GM12872 (cell line): ENCODE data around the gene NDUFB5.

Experiments used
- TF ChIP-seq, protein P1 (sequence below): IDR thresholded peaks from 3 replicates; pipeline ENCODE4 v1.5.1; 2011; ENCODE audit warnings: low read depth, mild to moderate bottlenecking, low read length, moderate library complexity; ENCODE audit not compliant: insufficient read depth

Gene NDUFB5

DNA sequence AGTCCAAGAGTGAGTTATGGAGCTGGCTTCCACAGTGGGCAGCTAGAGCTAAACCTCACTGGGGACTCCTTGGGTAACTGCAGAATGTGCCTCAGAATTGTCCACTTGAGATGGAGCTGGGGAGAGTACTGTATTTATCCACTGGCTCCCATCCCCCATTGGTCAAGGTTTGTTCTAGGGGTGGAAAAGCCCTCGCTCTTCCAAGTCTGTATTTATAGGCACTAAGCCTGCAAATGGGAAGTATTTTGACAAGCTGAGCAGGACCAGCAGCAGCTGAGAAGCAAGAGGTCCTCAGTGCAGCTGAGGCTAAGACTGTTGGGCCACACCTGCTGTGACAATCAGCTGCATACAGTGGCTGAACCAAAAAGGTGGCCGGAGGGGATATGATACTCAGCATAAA lies 54.0 kb downstream of the NDUFB5 start:
- TF ChIP-seq, protein P1, sequence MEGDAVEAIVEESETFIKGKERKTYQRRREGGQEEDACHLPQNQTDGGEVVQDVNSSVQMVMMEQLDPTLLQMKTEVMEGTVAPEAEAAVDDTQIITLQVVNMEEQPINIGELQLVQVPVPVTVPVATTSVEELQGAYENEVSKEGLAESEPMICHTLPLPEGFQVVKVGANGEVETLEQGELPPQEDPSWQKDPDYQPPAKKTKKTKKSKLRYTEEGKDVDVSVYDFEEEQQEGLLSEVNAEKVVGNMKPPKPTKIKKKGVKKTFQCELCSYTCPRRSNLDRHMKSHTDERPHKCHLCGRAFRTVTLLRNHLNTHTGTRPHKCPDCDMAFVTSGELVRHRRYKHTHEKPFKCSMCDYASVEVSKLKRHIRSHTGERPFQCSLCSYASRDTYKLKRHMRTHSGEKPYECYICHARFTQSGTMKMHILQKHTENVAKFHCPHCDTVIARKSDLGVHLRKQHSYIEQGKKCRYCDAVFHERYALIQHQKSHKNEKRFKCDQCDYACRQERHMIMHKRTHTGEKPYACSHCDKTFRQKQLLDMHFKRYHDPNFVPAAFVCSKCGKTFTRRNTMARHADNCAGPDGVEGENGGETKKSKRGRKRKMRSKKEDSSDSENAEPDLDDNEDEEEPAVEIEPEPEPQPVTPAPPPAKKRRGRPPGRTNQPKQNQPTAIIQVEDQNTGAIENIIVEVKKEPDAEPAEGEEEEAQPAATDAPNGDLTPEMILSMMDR = no peak

DNA sequence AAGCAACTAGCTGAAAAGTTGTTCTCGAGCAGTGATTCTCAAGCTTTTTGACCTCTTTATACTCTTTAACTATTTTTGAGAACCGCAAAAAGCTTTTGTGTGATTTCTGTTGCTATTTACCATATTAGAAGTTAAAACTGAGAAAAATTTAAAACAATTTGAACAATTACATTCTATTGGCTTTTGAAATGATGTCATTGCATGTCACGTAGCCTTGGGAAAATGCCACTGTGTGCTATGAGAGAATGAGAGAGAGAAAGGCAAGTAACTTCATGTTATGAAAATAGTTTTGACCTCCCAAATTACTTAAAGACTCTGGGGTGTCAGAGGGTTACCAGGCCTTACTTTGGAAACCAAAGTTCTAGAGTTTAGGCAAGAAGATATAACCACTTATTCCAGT lies 56.3 kb downstream of the NDUFB5 start:
- TF ChIP-seq, protein P1 = no peak

DNA sequence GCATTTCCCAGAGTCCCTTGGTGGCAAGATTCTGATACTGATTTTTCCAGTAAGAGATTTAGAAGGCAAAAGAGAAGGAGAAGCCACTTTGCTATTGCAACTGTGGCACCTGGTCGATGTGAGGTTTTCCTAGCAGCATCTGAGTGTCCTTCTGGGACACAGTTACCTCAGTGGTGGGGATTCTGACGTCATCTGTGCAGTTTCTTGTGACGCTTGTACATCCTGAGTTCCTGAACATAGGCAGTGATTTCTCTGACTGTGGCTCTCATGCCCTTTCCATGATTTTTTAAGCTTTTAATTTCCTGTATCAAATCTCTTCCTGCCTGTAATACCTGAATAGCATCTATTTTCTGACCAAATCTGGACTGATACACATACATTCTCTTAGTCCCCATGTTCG lies 57.2 kb downstream of the NDUFB5 start:
- TF ChIP-seq, protein P1 = no peak

DNA sequence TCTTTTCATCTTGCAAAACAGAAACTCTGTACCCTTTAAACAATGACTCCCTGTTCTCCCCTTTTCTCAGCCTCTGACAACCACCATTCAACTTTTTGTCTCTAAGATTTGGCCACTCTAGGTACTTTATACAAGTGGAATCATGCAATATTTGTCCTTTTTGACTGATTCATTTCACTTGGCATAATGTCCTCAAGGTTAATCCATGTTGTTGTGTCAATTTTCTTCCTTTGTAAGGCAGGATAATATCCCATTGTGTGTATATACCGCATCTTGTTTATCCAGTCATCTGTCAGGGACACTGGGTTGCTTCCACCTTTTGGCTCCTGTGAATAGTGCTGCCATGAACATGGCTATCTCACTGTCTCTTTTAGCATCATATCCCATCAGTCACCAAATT lies 58.5 kb downstream of the NDUFB5 start:
- TF ChIP-seq, protein P1 = no peak

DNA sequence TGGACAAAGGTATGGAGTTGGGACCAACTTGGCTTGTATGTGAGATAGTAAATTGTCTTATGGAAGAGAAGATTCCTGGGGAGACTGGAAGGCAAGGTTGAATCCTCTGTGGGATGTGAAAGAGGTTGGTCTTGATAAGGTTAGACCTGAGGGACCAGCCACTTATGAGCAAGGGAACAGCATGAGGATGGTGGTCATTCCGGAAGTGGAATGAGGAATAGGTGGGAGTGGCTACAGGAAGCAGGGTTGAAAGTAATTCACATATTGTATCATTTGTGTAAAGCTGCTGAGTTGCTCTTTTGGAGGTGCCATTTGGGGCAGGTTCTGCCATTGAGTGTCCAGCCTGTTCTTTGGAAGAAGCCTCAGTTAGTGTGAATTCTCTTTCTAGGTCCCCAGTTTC lies 61.4 kb downstream of the NDUFB5 start:
- TF ChIP-seq, protein P1 = no peak

DNA sequence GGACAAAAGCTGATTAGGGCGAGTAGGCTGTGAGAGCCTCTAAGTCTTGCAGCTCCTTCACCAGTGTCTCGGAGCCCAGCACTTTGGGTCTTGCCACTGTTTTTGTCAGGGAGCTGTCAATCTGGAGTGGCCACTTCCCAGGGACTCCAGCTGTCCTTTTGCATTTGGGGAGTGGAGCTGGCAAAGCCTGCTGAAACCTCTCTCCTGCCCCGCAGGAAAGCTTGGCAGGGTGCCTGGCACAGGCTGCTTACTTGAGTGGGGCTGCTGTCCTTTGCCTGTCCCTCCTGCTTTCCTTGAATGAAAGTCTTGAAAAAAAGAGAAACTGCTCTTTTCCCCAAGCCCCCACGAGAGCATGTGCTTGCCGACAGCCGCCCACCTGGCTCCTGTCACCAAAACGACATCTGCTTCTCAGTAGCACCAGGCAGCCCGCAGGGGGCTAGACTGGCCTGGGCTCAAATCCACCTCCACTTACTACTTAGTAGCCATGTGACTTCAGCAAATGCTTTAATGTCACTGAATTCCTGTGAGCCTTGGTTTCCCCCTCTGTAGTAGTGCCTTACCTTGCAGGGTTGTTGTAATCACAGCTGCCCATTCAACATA lies 61.9 kb downstream of the NDUFB5 start:
- TF ChIP-seq, protein P1 = no peak

DNA sequence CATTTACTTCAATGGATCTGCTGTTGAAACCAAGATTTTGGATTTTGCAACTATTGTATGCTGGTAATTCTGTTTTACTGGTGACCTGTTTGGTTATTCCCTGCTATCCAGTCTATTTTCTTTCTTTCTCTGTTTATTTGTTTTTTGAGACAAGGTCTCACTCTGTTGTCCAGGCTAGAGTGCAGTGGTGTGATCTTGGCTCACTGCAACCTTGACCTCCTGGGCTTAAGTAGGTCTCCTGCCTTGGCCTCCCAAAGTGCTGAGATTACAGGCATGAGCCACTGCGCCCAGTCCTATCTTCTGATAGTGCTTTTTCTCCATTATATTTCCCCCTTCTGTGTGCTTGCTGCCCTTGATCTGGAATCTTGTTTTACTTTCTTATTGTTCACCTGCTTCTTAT lies 63.8 kb downstream of the NDUFB5 start:
- TF ChIP-seq, protein P1 = no peak
